ENCODE measurements around the gene RCOR2.

RCOR2 gene

DNA sequence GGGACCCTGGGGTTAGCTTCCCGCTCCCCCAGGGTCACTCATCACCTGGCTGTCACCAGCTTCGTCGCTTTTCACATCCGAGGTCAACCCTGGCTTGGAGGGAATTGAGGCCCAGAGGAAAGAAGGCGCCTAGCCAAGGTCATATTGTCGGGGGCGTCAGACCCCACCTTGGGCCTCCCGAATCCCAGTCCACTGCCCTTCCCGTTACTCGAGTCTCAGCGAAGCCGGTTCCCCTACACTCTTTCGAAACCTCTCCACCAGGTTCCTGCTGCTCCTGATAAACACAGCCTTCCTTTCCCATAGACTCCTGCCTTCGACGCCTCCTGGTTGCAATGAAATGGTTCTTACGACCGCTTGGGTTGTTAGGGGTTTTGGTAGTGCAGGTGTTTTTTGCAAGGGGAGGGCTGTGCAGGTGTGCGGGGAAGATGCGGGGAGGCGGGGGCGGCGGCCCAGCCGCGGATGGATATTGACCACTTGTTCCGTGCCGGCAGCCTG is 22.5 kb upstream of the RCOR2 start:
- DNase-seq: peak in 1 of 3 donors; percentile 26
- H3K36me3 ChIP-seq (ENCODE audit: control insufficient read depth in 4 of 4, insufficient read depth in 4 of 4, low read length in 3 of 4): peaks cover 0 to 16% (median 4%) of the 10 kb centered on the region in 4 experiments
- ChIA-PET CTCF (no interaction called here), POLR2A (no interaction called here)
- peak overlapping the region; percentile 58 to 82 for H3K27ac ChIP-seq (ENCODE audit: insufficient read depth in 1 of 2, low read depth in 1 of 2, low read length in 2 of 2, poor library complexity in 1 of 2, severe bottlenecking in 2 of 2)
- H3K4me1 ChIP-seq (ENCODE audit: control extremely low read depth in 1 of 4, control insufficient read depth in 4 of 4, insufficient read depth in 4 of 4, low read length in 3 of 4): peaks cover 8 to 33% (median 30%) of the 10 kb centered on the region in 4 experiments
- WGBS (ENCODE audit: insufficient coverage): 2% methylated on average over 19 of the region's 26 CpGs
- H3K27me3 ChIP-seq (replicated peaks in 2 of 5; ENCODE audit: control insufficient read depth in 4 of 5, insufficient read depth in 5 of 5, low read length in 4 of 5): no peaks in the 10 kb centered on the region
- no peaks in the 10 kb centered on the region for H3K9me3 ChIP-seq (ENCODE audit: control extremely low read depth in 1 of 5, control insufficient read depth in 4 of 5, insufficient read depth in 2 of 5, low read depth in 1 of 5, low read length in 4 of 5)
- H3K4me3 ChIP-seq (ENCODE audit: control insufficient read depth in 1 of 7, extremely low read depth in 1 of 7, insufficient read depth in 4 of 7, low read depth in 2 of 7, low read length in 6 of 7): peak overlapping the region; percentile 48 to 92 (median 84)

DNA sequence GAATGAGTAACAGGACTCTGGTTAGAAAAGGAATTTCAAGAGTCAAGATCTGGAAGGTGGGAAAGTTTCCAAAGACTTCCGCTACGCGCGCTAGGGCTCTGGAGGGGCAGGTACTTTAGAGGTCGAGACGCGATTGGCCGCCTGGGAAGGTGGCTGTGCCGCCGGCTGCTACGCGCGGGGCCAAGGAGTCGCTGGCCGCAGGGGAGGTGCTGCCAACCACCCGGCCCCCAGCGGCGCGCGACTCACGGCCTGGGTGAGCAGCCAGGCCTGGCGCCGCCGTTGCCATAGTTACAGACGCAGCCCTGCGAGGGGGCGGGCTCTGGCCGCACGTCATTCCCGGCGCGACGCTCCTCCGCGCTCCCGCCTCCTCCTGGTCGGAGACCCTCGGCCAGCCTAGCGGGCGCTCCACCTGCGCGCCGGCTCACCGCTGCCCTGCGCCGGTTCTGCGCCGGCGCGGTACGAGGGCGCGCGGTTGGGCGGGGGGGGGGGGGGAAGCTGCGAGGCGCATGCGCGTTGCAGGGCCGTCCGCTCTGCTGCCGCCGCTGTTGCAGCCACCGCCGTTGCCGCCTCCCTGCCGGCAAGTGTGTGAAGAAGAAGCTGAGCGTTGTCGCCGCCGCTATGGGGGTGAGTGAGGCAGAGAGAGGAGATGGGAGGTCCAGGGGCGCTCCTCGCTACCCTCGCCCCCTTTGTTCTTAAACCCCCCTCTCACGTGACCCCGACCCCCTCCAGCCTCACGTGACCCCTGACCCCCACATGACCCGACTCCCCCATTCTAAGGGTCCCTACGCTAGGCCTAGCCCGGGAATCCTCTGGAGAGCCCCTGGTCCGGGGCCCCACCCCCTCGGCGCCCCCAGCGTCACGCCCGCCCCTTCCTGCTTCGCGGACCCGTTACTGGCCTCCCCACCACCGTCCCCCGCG is 21.8 kb upstream of the RCOR2 start, which contains the start of gene NAA40:
NAA40 (plus strand) TSS at position 524 of the 918 bp plus-strand sequence; CDS start at position 619, 95 bp downstream.
- WGBS (ENCODE audit: insufficient coverage): 0% methylated on average over 29 of the region's 92 CpGs
- Histone ChIP-seq H3K27me3 (replicated peaks in 2 of 5; ENCODE audit: control insufficient read depth in 4 of 5, insufficient read depth in 5 of 5, low read length in 4 of 5) (no peaks in the 10 kb centered on the region), H3K4me1 (ENCODE audit: control extremely low read depth in 1 of 4, control insufficient read depth in 4 of 4, insufficient read depth in 4 of 4, low read length in 3 of 4) (peaks cover 8 to 33% (median 30%) of the 10 kb centered on the region in 4 experiments), H3K36me3 (ENCODE audit: control insufficient read depth in 4 of 4, insufficient read depth in 4 of 4, low read length in 3 of 4) (peaks cover 0 to 16% (median 4%) of the 10 kb centered on the region in 4 experiments), H3K27ac (ENCODE audit: insufficient read depth in 1 of 2, low read depth in 1 of 2, low read length in 2 of 2, poor library complexity in 1 of 2, severe bottlenecking in 2 of 2) (peak within 1 kb of the TSS; percentile 58 to 82), H3K9me3 (ENCODE audit: control extremely low read depth in 1 of 5, control insufficient read depth in 4 of 5, insufficient read depth in 2 of 5, low read depth in 1 of 5, low read length in 4 of 5) (no peaks in the 10 kb centered on the region), H3K4me3 (ENCODE audit: control insufficient read depth in 1 of 7, extremely low read depth in 1 of 7, insufficient read depth in 4 of 7, low read depth in 2 of 7, low read length in 6 of 7) (peak within 1 kb of the TSS; percentile 48 to 92 (median 84))
- peak; percentile 97 to 99 (median 99) for DNase-seq
- ChIA-PET CTCF (no interaction called here), POLR2A (no interaction called here)

DNA sequence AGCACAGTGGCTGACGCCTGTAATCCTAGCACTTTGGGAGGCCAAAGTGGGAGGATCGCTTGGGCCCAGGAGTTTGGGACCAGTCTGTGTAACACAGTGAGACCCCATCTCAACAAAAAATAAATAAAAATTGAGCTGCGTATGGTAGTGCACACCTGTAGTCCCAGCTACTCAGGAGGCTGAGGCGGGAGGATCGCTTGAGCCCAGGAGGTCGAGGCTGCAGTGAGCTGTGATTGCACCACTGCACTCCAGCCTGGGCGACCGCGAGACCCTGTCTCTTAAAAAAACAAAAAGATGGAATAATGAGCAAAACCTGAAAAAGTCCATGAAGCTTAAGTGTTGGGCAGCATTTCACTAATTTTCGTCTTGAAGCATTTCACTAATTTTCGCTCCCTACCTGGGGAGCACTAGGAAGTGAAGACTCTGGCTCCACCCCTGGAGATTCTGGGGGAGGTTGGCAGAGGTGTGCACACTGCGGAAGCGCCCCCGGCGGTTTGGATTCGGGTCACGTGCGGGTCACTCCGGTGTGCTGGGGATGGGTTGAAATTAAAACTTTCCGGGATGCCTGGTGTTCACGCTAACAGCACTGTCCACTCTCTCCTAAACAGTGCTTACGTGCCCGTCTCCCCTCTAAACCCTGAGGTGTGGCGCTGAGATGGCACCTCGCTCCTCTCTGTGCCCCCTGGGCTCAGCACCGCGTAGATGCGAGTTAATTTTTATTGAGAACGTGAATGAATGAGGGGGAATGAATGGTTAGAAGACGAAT is 20.9 kb upstream of the RCOR2 start:
- WGBS (ENCODE audit: insufficient coverage): 17% methylated on average over 26 of the region's 30 CpGs
- Histone ChIP-seq H3K36me3 (ENCODE audit: control insufficient read depth in 4 of 4, insufficient read depth in 4 of 4, low read length in 3 of 4) (peaks cover 0 to 12% (median 2%) of the 10 kb centered on the region in 4 experiments), H3K4me3 (ENCODE audit: control insufficient read depth in 1 of 7, extremely low read depth in 1 of 7, insufficient read depth in 4 of 7, low read depth in 2 of 7, low read length in 6 of 7) (peak overlapping the region; percentile 40 to 92 (median 79)), H3K27ac (ENCODE audit: insufficient read depth in 1 of 2, low read depth in 1 of 2, low read length in 2 of 2, poor library complexity in 1 of 2, severe bottlenecking in 2 of 2) (peak overlapping the region in 1 of 2 experiments; percentile 77), H3K9me3 (ENCODE audit: control extremely low read depth in 1 of 5, control insufficient read depth in 4 of 5, insufficient read depth in 2 of 5, low read depth in 1 of 5, low read length in 4 of 5) (no peaks in the 10 kb centered on the region), H3K27me3 (replicated peaks in 2 of 5; ENCODE audit: control insufficient read depth in 4 of 5, insufficient read depth in 5 of 5, low read length in 4 of 5) (no peaks in the 10 kb centered on the region), H3K4me1 (ENCODE audit: control extremely low read depth in 1 of 4, control insufficient read depth in 4 of 4, insufficient read depth in 4 of 4, low read length in 3 of 4) (peaks cover 8 to 33% (median 30%) of the 10 kb centered on the region in 4 experiments)
- no peak for DNase-seq
- POLR2A ChIA-PET: no interaction called here
- CTCF ChIA-PET: interaction anchor here (1.0 kb wide), 1 partner anchor 56 kb away, joined by 3 read pairs; no protein-coding TSS in a partner anchor

DNA sequence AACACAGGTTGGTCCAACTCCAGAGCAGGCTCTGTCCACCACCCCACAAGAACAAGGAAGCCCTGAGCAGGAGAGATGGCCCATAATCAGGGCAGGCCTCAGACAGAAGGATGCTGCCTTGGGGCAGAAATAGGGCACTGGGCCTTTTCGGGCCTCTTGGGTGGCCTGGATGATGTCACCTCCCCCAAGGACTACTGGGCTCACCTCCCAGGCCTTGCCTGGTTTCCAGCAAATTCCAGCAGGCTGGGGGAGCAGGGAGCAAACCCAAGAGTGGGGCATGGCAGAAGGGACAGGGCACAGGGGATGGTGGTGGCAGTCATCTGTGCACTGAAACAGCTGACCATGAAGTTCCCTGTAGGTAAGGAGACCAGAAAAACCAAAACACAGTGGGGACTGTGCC is 16.5 kb upstream of the RCOR2 start:
- no peak for DNase-seq
- CTCF ChIA-PET: interaction anchor here (1.2 to 1.6 kb wide), 2 partner anchors 9 to 14 kb away, joined by 3 to 4 read pairs; no protein-coding TSS in a partner anchor

DNA sequence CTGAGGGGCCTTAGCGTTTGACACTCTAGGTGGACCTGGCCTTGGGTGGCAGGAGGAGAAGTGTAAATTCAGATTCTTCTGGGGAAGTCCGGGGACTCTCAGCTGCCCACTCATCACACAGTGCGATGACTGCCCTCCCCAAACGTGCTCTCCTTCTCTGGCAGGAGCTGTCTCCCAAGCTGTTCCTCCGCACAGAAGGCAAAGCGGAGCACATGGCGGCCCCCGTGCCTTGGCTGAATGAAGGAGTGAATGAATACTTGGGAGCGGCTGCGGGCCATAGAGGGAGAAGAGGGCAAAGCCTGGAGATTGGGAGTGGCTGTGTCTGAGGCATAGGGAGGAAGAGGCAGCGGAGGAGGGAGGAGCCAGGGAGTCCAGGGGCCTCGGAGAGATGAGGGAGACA is 14.9 kb upstream of the RCOR2 start:
- 87% methylated on average over 9 of the region's 12 CpGs for WGBS (ENCODE audit: insufficient coverage)
- no peaks in the 10 kb centered on the region for H3K4me1 ChIP-seq (ENCODE audit: control extremely low read depth in 1 of 4, control insufficient read depth in 4 of 4, insufficient read depth in 4 of 4, low read length in 3 of 4)
- H3K36me3 ChIP-seq (ENCODE audit: control insufficient read depth in 4 of 4, insufficient read depth in 4 of 4, low read length in 3 of 4): no peaks in the 10 kb centered on the region
- no peaks in the 10 kb centered on the region for H3K9me3 ChIP-seq (ENCODE audit: control extremely low read depth in 1 of 5, control insufficient read depth in 4 of 5, insufficient read depth in 2 of 5, low read depth in 1 of 5, low read length in 4 of 5)
- ChIA-PET CTCF (no interaction called here), POLR2A (no interaction called here)
- no peak overlapping the region for H3K4me3 ChIP-seq (ENCODE audit: control insufficient read depth in 1 of 7, extremely low read depth in 1 of 7, insufficient read depth in 4 of 7, low read depth in 2 of 7, low read length in 6 of 7)
- H3K27ac ChIP-seq (ENCODE audit: insufficient read depth in 1 of 2, low read depth in 1 of 2, low read length in 2 of 2, poor library complexity in 1 of 2, severe bottlenecking in 2 of 2): no peak overlapping the region
- DNase-seq: no peak
- peaks cover 0 to 2% (median 0%) of the 10 kb centered on the region in 5 experiments for H3K27me3 ChIP-seq (replicated peaks in 2 of 5; ENCODE audit: control insufficient read depth in 4 of 5, insufficient read depth in 5 of 5, low read length in 4 of 5)

More for the DNA sequence above, 16.5 kb upstream of the RCOR2 start:
- H3K27me3 ChIP-seq (replicated peaks in 2 of 5; ENCODE audit: control insufficient read depth in 4 of 5, insufficient read depth in 5 of 5, low read length in 4 of 5): peaks cover 0 to 2% (median 0%) of the 10 kb centered on the region in 5 experiments
- no peak overlapping the region for H3K27ac ChIP-seq (ENCODE audit: insufficient read depth in 1 of 2, low read depth in 1 of 2, low read length in 2 of 2, poor library complexity in 1 of 2, severe bottlenecking in 2 of 2)
- no peak overlapping the region for H3K4me3 ChIP-seq (ENCODE audit: control insufficient read depth in 1 of 7, extremely low read depth in 1 of 7, insufficient read depth in 4 of 7, low read depth in 2 of 7, low read length in 6 of 7)
- peaks cover 2 to 11% (median 8%) of the 10 kb centered on the region in 4 experiments for H3K4me1 ChIP-seq (ENCODE audit: control extremely low read depth in 1 of 4, control insufficient read depth in 4 of 4, insufficient read depth in 4 of 4, low read length in 3 of 4)
- WGBS (ENCODE audit: insufficient coverage): 89% methylated on average over 1 of the region's 1 CpG
- H3K36me3 ChIP-seq (ENCODE audit: control insufficient read depth in 4 of 4, insufficient read depth in 4 of 4, low read length in 3 of 4): no peaks in the 10 kb centered on the region
- no peaks in the 10 kb centered on the region for H3K9me3 ChIP-seq (ENCODE audit: control extremely low read depth in 1 of 5, control insufficient read depth in 4 of 5, insufficient read depth in 2 of 5, low read depth in 1 of 5, low read length in 4 of 5)
- POLR2A ChIA-PET: no interaction called here

DNA sequence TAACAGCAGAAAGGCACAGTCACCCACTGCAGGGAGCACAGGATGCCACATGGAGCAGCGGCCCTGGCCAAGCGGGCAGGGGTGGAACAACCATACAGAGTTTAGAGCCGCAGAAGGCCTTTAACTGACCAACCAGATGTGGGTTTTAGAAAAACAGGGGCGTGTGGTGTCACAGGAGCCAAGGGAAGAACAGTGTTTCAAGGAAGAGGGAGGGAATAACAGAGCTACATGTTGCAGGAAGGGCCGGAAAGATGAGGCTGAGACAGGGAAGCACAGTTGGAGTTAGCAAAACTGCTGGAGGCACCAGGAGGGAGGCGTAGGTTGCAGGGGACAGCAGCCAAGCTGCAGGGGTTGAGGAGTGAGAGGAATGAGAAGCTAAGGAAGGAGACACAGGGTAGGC is 14.1 kb upstream of the RCOR2 start:
- WGBS (ENCODE audit: insufficient coverage): 96% methylated on average over 4 of the region's 6 CpGs
- H3K4me1 ChIP-seq (ENCODE audit: control extremely low read depth in 1 of 4, control insufficient read depth in 4 of 4, insufficient read depth in 4 of 4, low read length in 3 of 4): no peaks in the 10 kb centered on the region
- ChIA-PET POLR2A (interaction anchor here (0.6 kb wide), 1 partner anchor 359 kb away, joined by 3 read pairs; no protein-coding TSS in a partner anchor), CTCF (interaction anchor here (0.9 to 1.4 kb wide), 3 partner anchors 11 to 94 kb away, joined by 3 to 5 read pairs (median 3); no protein-coding TSS in a partner anchor)
- peaks cover 0 to 2% (median 0%) of the 10 kb centered on the region in 5 experiments for H3K27me3 ChIP-seq (replicated peaks in 2 of 5; ENCODE audit: control insufficient read depth in 4 of 5, insufficient read depth in 5 of 5, low read length in 4 of 5)
- H3K27ac ChIP-seq (ENCODE audit: insufficient read depth in 1 of 2, low read depth in 1 of 2, low read length in 2 of 2, poor library complexity in 1 of 2, severe bottlenecking in 2 of 2): no peak overlapping the region
- no peaks in the 10 kb centered on the region for H3K9me3 ChIP-seq (ENCODE audit: control extremely low read depth in 1 of 5, control insufficient read depth in 4 of 5, insufficient read depth in 2 of 5, low read depth in 1 of 5, low read length in 4 of 5)
- H3K36me3 ChIP-seq (ENCODE audit: control insufficient read depth in 4 of 4, insufficient read depth in 4 of 4, low read length in 3 of 4): no peaks in the 10 kb centered on the region
- no peak overlapping the region for H3K4me3 ChIP-seq (ENCODE audit: control insufficient read depth in 1 of 7, extremely low read depth in 1 of 7, insufficient read depth in 4 of 7, low read depth in 2 of 7, low read length in 6 of 7)
- no peak for DNase-seq
